GM21737 (cell line): ENCODE data around the gene METTL1.

ENCODE experiments used
- ATAC-seq: cut with Tn5 transposase; IDR thresholded peaks from one replicate; pipeline ENCODE4 v1.9.1; 2021; ENCODE audit warnings: mild to moderate bottlenecking, moderate library complexity; ENCODE audit not compliant: unreplicated experiment

Gene METTL1

GRCh38 chr12:57770734-57771133 is 1.2 kb downstream of the METTL1 start:
- ATAC-seq: no peak

- no peak for ATAC-seq
Observed at GRCh38 chr12:57769594-57769993, 2.3 kb downstream of the METTL1 start.

- ATAC-seq: no peak
Observed at GRCh38 chr12:57767876-57768275, 4.0 kb downstream of the METTL1 start.

GRCh38 chr12:57767305-57767698 is 4.6 kb downstream of the METTL1 start:
- no peak for ATAC-seq

GRCh38 chr12:57766464-57767304 is 5.2 kb downstream of the METTL1 start, which contains the start of gene CYP27B1:
TSS of gene CYP27B1 (minus strand) at chr12:57767078. CDS start at chr12:57767041, 37 bp downstream.
- no peak for ATAC-seq

- ATAC-seq: no peak
Observed at GRCh38 chr12:57765698-57766463, 6.0 kb downstream of the METTL1 start.

GRCh38 chr12:57765003-57765697 is 6.8 kb downstream of the METTL1 start:
- ATAC-seq: no peak

GRCh38 chr12:57764662-57765002 is 7.3 kb downstream of the METTL1 start:
- ATAC-seq: no peak

GRCh38 chr12:57763881-57764661 is 7.8 kb downstream of the METTL1 start:
- no peak for ATAC-seq

- ATAC-seq: no peak
Observed at GRCh38 chr12:57762463-57762862, 9.4 kb downstream of the METTL1 start.

GRCh38 chr12:57761391-57761998 is 10.4 kb downstream of the METTL1 start:
- ATAC-seq: no peak

GRCh38 chr12:57760347-57760982 is 11.4 kb downstream of the METTL1 start:
- ATAC-seq: no peak

- ATAC-seq: no peak
Observed at GRCh38 chr12:57759360-57759980, 12.4 kb downstream of the METTL1 start.

GRCh38 chr12:57758552-57759359 is 13.1 kb downstream of the METTL1 start:
- no peak for ATAC-seq

- no peak for ATAC-seq
Observed at GRCh38 chr12:57757771-57758170, 14.1 kb downstream of the METTL1 start.

GRCh38 chr12:57756406-57757341 is 15.2 kb downstream of the METTL1 start:
- no peak for ATAC-seq
